GM04504 (cell line): Measurements from ENCODE around the gene RABEP2.
"Not testable (repeated sequence)": the region's sequence is repeated elsewhere in the genome, so short reads cannot be mapped to it uniquely, and the experiment has no call there.

ENCODE experiments used
- DNase-seq: peaks from one replicate; pipeline ENCODE4 v3.0.0-alpha.2; 2012; ENCODE audit warnings: low read depth

The RABEP2 gene

DNA sequence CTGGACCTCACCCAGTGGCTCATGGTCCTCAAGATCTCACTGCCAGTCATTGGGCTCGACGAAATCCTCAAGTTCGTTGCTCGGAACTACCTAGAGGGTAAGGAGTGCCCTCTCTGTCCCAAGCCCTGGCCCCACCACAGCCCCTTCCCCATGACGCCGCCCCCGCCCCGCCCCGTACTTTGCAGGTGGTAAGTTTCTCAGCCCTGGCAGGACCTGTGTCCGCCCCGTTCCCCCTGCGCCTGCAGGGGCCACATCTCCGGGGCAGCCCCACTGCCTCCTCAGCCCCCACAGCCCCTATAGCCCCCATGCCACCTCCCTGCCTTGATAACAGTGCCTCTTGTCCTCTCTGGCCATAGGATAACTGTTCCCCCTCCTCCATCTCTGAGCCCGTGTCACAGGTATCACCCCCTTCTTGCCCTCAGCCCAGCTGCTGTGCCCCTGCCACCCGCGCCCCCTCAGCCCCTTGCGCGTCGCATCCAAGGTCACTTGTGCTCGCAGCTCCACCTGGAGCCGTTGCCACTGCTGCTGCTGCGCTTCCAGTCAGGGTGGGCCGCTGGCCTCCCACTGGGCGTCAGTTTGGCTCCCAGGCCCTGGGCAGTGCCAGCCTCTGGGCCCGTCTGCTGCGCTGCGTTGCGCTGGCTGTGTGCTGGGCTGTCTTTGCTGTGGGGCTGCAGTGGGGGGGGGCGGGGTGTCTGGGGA, 21.5 kb downstream of the RABEP2 start:
- no peak for DNase-seq

DNA sequence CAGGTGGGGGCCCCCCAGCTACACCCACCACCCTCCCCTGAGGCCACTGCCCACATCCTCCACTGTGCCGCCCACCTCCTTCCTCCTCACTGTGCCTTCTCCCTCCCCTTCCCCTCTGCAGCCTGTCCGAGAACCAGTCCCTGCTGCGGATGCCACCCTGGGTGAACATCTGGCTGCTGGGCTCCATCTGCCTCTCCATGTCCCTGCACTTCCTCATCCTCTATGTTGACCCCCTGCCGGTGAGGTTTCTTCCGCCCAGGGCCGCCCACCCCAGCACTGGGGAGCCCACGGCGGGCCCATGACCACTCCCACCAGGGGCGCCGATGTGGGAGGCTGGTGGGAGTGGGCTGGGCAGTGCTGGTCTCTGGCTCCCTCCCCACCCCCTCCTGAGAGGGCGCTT, 22.1 kb downstream of the RABEP2 start:
- no peak for DNase-seq

DNA sequence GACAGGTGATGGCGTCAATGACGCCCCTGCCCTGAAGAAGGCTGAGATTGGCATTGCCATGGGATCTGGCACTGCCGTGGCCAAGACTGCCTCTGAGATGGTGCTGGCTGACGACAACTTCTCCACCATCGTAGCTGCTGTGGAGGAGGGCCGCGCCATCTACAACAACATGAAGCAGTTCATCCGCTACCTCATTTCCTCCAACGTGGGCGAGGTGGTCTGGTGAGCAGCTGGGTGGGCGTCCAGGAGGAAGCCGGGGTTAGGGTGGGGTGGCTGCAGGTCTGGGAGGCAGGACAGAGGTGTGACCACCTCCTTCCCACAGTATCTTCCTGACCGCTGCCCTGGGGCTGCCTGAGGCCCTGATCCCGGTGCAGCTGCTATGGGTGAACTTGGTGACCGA, 23.2 kb downstream of the RABEP2 start:
- DNase-seq = no peak

DNA sequence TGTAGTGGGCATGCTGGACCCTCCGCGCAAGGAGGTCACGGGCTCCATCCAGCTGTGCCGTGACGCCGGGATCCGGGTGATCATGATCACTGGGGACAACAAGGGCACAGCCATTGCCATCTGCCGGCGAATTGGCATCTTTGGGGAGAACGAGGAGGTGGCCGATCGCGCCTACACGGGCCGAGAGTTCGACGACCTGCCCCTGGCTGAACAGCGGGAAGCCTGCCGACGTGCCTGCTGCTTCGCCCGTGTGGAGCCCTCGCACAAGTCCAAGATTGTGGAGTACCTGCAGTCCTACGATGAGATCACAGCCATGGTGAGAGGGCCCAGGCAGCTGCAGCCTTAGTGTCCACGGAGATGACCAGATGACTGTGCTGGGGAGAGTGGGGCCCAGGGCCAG, 24.4 kb downstream of the RABEP2 start:
- no peak for DNase-seq

DNA sequence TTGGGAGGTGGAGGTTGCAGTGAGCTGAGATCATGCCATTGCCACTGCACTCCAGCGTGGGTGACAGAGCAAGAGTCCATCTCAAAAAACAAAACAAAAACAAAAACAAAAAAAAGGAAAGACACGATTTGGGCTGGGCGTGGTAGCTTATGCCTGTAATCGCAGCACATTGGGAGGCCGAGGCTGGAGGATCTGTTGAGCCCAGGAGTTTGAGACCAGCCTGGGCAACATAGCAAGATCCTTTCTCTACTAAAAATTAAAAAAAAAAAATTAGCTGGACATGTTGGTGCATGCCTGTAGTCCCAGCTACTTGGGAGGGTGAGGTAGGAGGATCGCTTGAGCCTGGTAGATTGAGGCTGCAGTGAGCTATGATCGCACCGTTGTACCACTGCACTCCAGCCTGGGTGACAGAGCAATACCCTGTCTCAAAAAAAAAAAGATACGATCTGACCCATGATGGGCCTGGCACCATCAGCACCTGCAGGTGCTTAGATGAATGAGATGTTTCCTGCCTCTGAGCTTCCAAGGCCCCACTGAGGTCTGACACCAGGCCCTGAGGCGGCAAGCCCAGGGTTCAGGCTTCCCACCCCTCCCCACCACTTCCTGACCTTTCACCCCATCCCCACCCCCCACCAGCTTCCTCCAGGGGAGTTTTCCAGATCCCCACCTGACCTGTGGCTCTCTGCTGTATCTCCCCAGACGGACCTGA, 25.0 kb downstream of the RABEP2 start:
- DNase-seq = no peak

DNA sequence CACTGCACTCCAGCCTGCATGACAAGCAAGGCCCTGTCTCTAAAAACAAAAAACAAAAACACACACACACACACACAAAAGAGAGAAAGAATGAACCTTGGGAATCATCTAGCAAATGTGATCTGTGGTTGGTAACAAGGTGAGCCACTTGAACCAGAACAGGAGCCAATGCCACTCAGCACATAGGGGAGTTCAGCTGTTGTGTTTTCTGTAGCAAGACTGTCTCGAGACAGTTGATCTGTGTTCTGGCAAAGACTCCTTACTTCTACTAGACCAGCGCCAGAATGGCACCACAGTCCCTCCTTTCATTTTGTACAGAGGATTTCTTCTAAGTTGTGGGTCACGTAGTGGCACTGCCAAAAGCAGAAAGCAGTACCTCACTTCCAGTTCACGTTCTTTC, 26.1 kb downstream of the RABEP2 start:
- no peak for DNase-seq

DNA sequence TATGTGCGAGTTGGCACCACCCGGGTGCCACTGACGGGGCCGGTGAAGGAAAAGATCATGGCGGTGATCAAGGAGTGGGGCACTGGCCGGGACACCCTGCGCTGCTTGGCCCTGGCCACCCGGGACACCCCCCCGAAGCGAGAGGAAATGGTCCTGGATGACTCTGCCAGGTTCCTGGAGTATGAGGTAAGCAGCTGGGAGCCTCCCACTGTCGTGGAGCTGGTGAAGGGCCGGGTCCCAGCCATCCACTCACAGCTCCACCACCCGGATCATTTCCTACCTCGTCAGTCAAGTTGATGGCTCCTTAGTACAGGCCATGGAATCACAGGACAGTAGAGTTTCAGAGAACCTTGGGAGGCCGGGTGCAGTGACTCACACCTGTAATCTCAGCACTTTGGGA, 26.8 kb downstream of the RABEP2 start:
- no peak for DNase-seq

DNA sequence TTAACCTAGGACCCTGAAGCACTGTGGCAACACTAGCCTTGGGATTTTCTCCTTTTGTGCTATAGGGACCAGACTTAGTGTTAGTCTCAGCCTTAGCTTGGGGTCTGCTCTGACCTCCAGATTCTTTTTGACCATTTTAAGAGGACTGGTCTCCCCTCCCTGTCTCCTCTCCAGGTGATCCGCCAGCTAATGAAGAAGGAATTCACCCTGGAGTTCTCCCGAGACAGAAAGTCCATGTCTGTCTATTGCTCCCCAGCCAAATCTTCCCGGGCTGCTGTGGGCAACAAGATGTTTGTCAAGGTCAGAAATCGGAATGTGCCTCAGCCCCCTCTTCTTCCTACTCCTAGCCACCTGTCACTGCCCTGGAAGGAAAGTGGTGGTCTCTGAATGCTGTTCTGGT, 27.2 kb downstream of the RABEP2 start:
- DNase-seq = no peak

DNA sequence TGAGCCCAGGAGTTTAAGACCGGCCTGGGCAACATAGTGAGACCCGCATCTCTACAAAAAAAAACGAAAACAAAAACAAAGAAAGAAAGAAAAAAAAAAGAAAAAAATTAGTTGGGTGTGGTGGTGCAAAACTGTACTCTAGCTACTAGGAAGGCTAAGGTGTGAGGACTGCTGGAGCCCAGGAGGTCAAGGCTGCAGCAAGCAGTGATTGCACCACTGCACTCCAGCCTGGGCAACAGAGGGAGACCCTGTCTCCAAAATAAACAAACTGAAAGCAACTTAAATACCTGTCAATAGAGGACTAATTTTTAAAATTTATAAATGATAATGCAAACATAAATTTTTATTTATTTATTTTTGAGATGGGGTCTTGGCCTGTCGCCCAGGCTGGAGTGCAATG, 29.4 kb downstream of the RABEP2 start:
- DNase-seq = no peak

DNA sequence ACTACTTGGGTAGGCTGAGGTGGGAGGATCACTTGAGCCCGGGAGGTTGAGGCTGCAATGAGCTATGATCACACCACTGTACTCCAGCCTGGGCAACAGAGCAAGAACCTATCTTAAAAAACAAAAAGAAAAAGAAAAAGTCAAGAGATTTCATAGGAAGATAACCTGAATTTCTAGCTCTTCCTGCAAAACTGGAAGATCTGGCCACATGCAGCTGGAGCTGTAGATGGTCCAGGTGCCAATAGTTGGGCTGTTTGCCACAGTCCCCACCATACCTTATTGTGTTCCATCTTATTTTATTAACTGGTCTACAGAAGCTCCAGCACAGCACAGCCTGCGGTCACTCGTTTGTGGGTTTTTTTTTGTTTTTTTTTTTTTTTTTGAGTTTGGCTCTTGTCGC, 31.7 kb downstream of the RABEP2 start:
- DNase-seq = no peak

DNA sequence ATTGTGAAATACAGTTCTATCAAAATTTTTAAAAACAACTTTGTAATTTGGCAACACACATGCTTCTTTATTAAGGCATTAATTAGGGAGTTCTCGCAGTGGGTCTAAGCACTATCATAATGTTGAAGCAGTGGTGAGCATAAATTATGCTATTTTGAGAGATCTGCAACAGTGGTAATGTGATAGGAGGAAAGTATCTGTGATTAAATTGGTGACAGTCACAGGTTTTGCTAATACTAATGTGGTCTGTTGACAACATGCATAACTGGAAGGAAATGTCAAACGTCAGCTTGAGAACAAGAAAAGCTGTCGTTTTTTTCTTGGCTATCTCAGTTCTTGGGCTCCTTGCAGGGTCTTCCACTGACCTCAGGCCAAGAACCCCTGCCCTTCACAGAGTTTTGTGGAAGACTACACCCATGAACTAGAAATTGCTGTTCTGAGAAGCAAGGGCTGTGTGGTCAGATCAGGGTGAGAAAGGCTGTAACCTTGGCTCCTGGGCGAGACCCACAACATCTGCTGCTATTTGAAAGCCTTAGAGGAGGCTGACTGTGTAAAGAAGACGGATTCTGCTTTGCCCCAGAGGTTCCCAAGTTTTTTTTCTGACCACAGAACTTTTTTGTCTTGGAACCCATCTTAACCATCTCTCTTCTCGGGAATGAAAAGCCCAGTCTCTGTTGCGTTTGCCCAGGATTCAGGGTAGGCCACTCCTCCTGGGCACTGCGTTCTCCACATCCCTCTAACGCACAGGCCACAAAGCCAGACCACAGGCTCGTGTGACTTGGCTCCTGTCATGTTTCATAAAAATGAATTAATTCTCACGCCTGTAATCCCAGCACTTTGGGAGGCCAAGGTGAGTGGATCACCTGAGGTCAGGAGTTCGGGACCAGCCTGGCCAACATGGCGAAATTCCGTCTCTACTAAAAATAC, 32.8 kb downstream of the RABEP2 start:
- no peak for DNase-seq

DNA sequence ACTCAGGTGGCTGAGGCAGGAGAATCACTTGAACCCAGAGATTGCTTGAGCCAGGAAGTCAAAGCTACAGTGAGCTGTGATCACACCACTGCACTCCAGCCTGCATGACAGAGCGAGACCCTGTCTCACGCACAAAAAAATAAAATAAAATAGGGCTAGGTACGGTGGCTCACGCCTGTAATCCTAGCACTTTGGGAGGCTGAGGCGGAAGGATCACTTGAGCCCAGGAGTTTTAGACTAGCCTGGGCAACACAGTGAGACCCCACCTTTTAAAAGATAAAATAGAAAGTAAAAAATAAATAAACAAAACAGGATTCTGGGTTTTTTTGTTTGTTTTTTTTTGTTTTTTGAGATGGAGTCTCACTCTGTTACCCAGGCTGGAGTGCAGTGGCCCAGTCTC, 34.7 kb downstream of the RABEP2 start:
- not testable (repeated sequence) for DNase-seq

DNA sequence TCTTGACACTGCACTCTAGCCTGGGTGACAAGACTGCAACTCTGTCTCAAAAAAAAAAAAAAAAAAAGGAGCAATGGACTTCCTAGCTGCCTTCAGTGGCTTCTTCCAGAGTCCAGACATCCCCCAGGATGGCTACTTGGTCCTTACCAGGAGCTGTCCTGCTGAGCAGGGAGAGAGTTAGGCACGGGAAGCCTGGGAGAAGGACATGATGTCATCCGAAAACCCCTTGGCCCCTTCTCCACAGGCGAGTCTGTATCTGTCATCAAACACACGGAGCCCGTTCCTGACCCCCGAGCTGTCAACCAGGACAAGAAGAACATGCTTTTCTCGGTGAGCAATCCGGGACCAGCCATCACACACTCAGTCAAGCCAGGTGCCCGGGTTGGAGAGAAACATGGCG, 38.1 kb downstream of the RABEP2 start:
- DNase-seq = no peak

DNA sequence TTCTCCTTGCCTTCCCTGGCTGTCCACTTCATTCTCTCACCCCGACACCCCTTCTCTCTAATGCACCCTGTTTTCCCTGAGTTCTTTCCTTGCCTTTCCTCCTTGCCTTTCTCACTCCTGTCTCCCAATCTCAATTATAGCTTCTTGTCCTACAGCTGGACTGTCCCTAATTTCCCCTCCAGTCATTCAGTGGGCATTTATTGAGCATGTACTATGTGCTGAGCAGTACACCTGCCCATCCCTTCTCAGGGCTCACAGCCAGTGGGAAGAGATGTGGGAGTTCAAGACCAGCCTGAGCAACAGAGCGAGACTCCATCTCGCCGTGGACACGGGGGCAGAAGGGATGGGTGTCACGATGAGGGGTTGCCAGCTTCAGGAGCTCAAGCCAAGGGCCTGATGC, 41.0 kb downstream of the RABEP2 start:
- DNase-seq = no peak

DNA sequence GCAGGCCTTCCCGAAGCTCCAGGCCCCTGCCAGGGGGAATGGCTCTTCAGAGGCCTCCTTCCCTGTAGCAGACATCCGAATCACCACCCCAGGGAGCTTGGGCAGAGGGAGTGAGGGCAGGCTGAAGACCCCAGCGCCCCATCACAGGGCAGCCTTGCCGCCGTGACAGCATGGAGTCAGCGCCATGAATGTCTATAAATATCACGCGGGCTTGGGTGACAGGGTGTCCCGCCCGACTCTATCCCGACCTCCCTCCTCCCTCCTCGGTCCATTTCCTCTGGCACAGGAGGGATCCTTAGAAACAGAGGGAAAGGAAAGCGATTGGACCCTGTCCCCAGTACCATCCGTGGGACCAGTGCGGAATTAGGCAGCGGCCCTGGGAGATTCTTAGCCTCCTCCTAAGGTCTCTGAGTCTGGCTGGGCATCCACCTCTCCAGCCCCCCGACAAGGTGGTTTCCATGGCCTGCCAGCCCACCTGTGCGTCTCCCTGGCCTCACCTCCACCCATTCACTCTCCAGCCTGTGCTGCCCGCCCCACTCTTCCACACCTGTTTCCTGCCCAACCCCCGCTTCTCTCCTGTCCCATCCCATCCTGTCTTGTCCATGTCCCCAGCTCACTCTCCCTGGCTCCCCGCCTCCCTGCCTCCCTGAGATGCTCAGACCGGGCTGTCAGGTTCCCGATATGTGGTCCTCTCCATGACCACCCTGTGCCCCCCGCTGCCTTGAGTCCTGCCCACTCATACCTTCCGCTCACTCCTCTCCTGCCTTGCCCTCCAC, 41.6 kb downstream of the RABEP2 start:
- DNase-seq = no peak

DNA sequence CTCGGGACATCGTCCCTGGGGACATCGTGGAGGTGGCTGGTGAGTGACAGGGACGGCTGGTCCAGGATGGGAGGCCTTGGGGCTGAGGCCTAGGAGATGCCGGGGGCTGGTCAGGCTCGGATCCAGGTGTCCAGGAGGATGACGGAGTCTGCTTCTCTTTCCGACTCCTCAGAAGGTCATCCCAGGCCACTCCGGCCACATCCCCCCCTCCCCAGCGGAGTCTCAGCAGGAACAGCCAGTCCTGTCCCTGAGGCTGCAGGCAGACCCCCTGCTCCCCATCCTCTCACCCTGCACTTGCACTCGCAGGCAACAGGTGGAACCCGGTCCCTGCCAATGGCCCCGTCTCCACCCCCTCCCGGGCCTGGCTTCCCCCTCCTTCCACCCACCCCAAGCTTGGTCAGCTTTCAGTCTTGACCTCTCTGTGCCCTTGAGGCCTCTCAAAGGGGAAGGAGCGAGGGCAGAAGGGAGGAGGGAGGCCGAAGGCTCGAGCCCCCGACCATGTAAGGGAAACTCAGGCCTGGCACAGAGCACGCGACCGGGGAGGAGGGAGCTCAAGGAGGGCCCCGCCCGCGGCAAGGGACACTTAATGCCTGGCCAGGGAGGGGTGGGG, 42.4 kb downstream of the RABEP2 start:
- no peak for DNase-seq

DNA sequence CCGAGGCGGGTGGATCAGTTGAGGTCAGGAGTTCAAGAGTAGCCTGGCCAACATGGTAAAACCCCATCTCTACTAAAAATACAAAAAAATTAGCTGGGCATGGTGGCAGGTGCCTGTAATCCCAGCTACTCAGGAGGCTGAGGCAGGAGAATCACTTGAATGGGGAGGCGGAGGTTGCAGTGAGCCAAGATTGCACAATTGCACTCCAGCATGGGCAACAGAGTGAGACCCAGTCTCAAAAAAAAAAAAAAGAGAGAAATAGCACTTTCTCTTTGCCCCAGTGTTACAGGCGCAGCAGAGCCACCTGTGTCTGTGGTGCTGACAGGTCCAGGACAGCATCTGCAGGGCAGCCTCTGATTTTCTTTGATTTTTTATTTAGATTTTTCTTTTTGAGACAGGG, 43.5 kb downstream of the RABEP2 start:
- not testable (repeated sequence) for DNase-seq

DNA sequence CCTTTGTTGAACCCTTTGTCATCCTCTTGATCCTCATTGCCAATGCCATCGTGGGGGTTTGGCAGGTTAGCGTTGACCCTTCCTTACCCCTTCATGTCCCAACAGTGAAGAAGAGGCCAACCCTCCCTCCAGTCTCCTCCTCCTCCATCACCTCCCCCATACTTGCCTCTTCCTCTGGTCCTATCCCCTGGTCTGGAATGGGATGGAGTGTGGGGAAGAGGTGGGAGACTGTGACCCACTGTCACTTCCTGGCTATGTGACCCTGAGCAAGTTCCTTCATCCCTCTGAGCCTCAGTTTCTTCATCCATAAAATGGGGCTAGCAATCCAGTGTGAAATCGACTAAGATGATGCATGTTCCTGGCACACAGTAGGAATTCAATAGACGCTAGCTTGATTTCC, 44.1 kb downstream of the RABEP2 start:
- DNase-seq = no peak

DNA sequence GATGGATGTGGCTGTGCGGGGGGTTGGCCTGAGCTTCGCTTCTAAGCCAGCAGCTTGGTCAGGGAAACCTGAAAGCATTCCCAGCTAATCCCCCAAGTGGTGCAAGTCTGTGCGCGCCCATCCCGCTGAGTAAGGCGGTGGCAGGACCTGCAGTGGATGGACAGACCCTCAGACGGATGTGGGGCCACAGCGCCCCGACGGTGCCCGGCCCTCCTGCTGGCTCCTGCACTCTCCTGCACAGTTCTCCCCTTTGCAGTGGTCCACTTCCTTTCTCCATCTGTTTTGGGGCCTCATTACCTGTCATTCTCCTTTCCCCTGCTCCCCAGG, 44.5 kb downstream of the RABEP2 start:
- DNase-seq = no peak

DNA sequence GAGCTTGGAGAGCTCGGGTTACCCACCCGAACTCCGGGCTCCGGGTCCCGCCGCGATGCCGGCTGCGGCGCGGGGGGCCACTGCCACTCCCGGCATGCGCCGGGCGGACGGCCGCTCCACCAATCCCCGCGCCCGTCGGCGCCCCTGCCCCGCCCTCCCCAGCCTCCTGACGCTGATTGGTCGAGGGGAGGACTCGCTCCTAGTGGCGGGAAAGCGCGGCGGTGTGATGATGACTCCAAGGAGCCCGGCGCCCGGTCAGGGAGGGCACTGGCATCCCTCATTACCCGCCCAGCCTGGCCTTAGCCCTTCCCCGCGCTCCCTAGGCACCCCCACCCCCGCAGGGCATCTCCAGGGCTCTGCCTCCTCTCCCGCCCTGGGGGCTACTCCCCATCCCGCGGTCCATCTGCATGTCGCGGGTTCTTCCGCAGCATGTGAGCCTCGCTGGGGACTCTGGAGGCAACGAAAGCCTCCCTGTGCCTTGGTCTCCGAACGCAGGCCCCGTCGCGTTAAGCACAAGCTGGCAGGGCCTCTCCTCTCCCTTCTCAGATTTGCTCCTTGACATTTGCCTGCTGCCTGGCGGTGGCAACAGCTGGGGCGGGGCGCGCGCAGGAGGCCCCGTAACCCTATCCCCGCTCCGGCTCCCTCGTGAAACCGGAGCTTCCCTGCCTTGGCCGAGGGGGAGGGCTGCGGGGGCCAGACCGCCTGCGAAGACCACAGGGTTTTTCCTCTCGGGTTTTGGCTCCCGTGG, 45.0 kb downstream of the RABEP2 start:
- DNase-seq = peak; percentile 67

DNA sequence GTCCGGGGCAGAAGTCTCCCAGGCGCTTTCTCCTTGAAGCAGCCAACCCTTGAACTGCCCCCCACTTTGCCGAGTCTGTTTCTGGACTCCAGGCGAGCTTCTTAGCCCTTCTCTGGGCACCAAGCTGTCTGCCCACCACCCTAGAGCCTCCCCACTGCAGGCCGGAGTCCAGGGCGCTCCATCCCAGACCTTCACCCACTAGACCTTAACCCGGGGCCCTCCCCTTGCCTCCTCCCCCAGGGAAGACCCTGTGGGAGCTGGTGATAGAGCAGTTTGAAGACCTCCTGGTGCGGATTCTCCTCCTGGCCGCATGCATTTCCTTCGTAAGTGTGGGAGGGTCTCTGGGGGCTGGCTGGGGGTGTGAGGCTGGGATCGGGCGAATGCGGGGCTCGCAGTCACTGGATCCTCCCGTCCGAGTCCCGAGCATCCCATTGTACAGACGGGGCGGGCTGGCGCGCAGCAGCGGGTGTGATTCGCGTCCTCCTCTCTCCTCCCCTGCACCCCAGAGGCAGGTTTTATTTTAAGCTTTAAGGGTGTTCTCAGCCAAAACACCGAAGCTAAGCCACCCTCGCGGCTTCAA, 45.7 kb downstream of the RABEP2 start:
- no peak for DNase-seq
